ENCODE results near the gene FUT4. TPM values are rescaled to one million over a fixed set of nuclear protein-coding genes. Genes with fewer than 3 reads are reported as not detected.

The FUT4 gene
- 1 to 10 TPM; 5.2 to 6.5 TPM for total RNA-seq

GRCh38 chr11:94543695-94544645, at the start of gene FUT4:
TSS of gene FUT4 (plus strand) at chr11:94543921. CDS start at chr11:94544134, 213 bp downstream.
- DNase-seq (ENCODE audit: low spot score): peak; percentile 88
- Histone ChIP-seq H3K36me3 (no peaks in the 10 kb centered on the region), H3K4me3 (peak within 1 kb of the TSS; percentile 58 to 63), H3K27me3 (replicated peaks; ENCODE audit: insufficient read depth) (no peaks in the 10 kb centered on the region), H3K27ac (peak within 1 kb of the TSS; percentile 94 to 96), H3K9me3 (no peaks in the 10 kb centered on the region), H3K4me1 (replicated peaks) (no peaks in the 10 kb centered on the region)
- intact Hi-C loops (cut with DNase I): loop anchor here (10.0 kb wide), 1 partner anchor 221 kb away; the partner anchor contains the start of gene AMOTL1
- WGBS: under 1% methylated on average over 100 of the region's 109 CpGs
- TF ChIP-seq CTCF (IDR thresholded peaks at IDR 0.05): peak in 1 of 4 experiments; percentile 12
- TF ChIP-seq POLR2AphosphoS5 (IDR thresholded peaks at IDR 0.05): peak; percentile 45
- peak; percentile 40 for TF ChIP-seq POLR2A (IDR thresholded peaks at IDR 0.05)

GRCh38 chr11:94494126-94494680, 49.5 kb upstream of the FUT4 start:
- Histone ChIP-seq H3K36me3 (peaks cover 0 to 4% of the 10 kb centered on the region in 2 donors), H3K27ac (peak overlapping the region; percentile 70 to 81), H3K9me3 (no peaks in the 10 kb centered on the region), H3K27me3 (replicated peaks; ENCODE audit: insufficient read depth) (no peaks in the 10 kb centered on the region), H3K4me1 (replicated peaks) (peaks cover 5% of the 10 kb centered on the region), H3K4me3 (peak overlapping the region; percentile 75 to 81)
- intact Hi-C loops (cut with DNase I): loop anchor here (10.0 kb wide), 1 partner anchor 309 kb away; no protein-coding TSS in a partner anchor
- no peak for DNase-seq (ENCODE audit: low spot score)
- 4% methylated on average over 19 of the region's 19 CpGs for WGBS
- TF ChIP-seq CTCF (IDR thresholded peaks at IDR 0.05) (no peak), POLR2AphosphoS5 (IDR thresholded peaks at IDR 0.05) (no peak), POLR2A (IDR thresholded peaks at IDR 0.05) (no peak)

DNA sequence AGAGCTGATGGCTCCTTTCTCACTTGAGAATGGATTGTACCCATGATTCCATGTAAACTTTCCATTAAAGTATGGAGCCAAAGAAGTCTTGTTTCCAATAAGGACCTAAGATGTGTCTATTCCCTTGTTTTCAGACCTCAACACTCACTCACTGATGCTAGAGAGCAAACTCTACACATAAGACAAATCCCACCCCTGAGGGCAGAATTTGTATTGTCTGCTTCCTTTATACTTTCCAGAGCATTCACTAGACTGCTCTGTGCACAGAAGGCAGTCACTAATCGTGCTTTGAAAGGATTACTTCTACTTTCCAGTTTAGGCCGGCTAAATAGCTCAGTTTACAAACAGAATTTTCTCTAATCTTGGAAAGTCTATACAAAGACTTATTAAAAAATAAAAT, 43.5 kb upstream of the FUT4 start:
- H3K4me1 ChIP-seq (replicated peaks): peaks cover 4% of the 10 kb centered on the region
- peaks cover 0 to 4% of the 10 kb centered on the region in 2 donors for H3K36me3 ChIP-seq
- intact Hi-C loops (cut with DNase I): loop anchor here (10.0 kb wide), 1 partner anchor 605 kb away; no protein-coding TSS in a partner anchor
- TF ChIP-seq POLR2A (IDR thresholded peaks at IDR 0.05) (no peak), POLR2AphosphoS5 (IDR thresholded peaks at IDR 0.05) (no peak), CTCF (IDR thresholded peaks at IDR 0.05) (no peak)
- no peak overlapping the region for H3K27ac ChIP-seq
- DNase-seq (ENCODE audit: low spot score): no peak
- 91% methylated on average over 2 of the region's 2 CpGs for WGBS
- H3K9me3 ChIP-seq: no peaks in the 10 kb centered on the region
- no peak overlapping the region for H3K4me3 ChIP-seq
- H3K27me3 ChIP-seq (replicated peaks; ENCODE audit: insufficient read depth): no peaks in the 10 kb centered on the region

- H3K4me1 ChIP-seq (replicated peaks): no peaks in the 10 kb centered on the region
- H3K36me3 ChIP-seq: peaks cover 0 to 4% of the 10 kb centered on the region in 2 donors
- H3K27ac ChIP-seq: no peak overlapping the region
- no peak for DNase-seq (ENCODE audit: low spot score)
- TF ChIP-seq POLR2AphosphoS5 (IDR thresholded peaks at IDR 0.05) (no peak), CTCF (IDR thresholded peaks at IDR 0.05) (no peak), POLR2A (IDR thresholded peaks at IDR 0.05) (no peak)
- no peaks in the 10 kb centered on the region for H3K27me3 ChIP-seq (replicated peaks; ENCODE audit: insufficient read depth)
- WGBS: 74% methylated on average over 2 of the region's 2 CpGs
- no peak overlapping the region for H3K4me3 ChIP-seq
- intact Hi-C loops (cut with DNase I): loop anchor here (10.0 kb wide), 1 partner anchor 607 kb away; no protein-coding TSS in a partner anchor
- H3K9me3 ChIP-seq: no peaks in the 10 kb centered on the region
These were observed 42.2 kb upstream of the FUT4 start for GRCh38 chr11:94501522-94501921.
